B cell (primary cell): Measurements from ENCODE around the gene KIF21B. TPM values are rescaled to one million over a fixed set of nuclear protein-coding genes. Genes with fewer than 3 reads are reported as not detected.

ENCODE experiments used
- ATAC-seq: fragments of 200-7000 bp; cut with Tn5 transposase; one replicate; pipeline ENCODE4 v1.10.0; 2021; ENCODE audit warnings: low read depth, mild to moderate bottlenecking, moderate number of reproducible peaks, moderate library complexity
- CTCF ChIA-PET: fragments of 350-600 bp; sonication (Branson Sonifier 250); formaldehyde crosslinking; loops from one replicate; lab custom pipeline; 2021; ENCODE audit warnings: antibody characterized with exemption, inconsistent platforms; lab: Charles Lee
- POLR2A ChIA-PET: fragments of 350-600 bp; sonication (Branson Sonifier 250); formaldehyde crosslinking; loops from one replicate; lab custom pipeline; 2021; ENCODE audit warnings: antibody characterized with exemption; lab: Charles Lee
- DNase-seq: peaks from one replicate; pipeline ENCODE4 v3.0.0; 2013
- H2AFZ ChIP-seq: 2 replicates; pipeline ENCODE4 v1.6.1; 2012; ENCODE audit warnings: mild to moderate bottlenecking, low read depth, low read length; ENCODE audit not compliant: insufficient read depth, poor library complexity, severe bottlenecking
- H3K27ac ChIP-seq, 2 donors: 1 replicate in 1 of 2; 2 replicates in 1 of 2; pipeline ENCODE4 v1.5.1; 2012 to 2013; ENCODE audit warnings: low read length in 2 of 2, mild to moderate bottlenecking in 2 of 2, moderate library complexity in 1 of 2
- H3K27me3 ChIP-seq, 4 experiments: fragments of 200-600 bp in 1 of 4; sonication (generic) in 1 of 4; replicated peaks in 1 of 4; 1 replicate in 2 of 4; 2 replicates in 2 of 4; pipeline versions ENCODE4 v1.6.1 to v1.7.0; 2013 to 2016; ENCODE audit warnings: low read length in 3 of 4, mild to moderate bottlenecking in 2 of 4, mixed read lengths in 1 of 4, moderate library complexity in 1 of 4; ENCODE audit not compliant: insufficient read depth in 4 of 4, control insufficient read depth in 3 of 4; ENCODE audit errors: control extremely low read depth in 1 of 4
- H3K36me3 ChIP-seq, 2 experiments: replicated peaks in 1 of 2; 1 replicate in 1 of 2; 2 replicates in 1 of 2; pipeline versions ENCODE4 v1.6.1 to v1.7.1; 2013; ENCODE audit warnings: low read length in 1 of 2; ENCODE audit not compliant: insufficient read depth in 2 of 2, control insufficient read depth in 1 of 2; ENCODE audit errors: control extremely low read depth in 1 of 2, extremely low read depth in 1 of 2
- H3K4me1 ChIP-seq, 2 donors: fragments of 200-600 bp in 1 of 2; sonication (generic) in 1 of 2; 1 replicate in 1 of 2; 2 replicates in 1 of 2; pipeline versions ENCODE4 v1.5.1 to v1.6.1; 2013 to 2017; ENCODE audit warnings: low read length in 2 of 2; ENCODE audit not compliant: control insufficient read depth in 2 of 2, insufficient read depth in 2 of 2
- H3K4me2 ChIP-seq: replicated peaks from 2 replicates; pipeline ENCODE3; 2012; ENCODE audit warnings: mild to moderate bottlenecking, low read depth, low read length; ENCODE audit not compliant: poor library complexity, severe bottlenecking
- H3K4me3 ChIP-seq, 5 experiments: fragments of 200-600 bp in 1 of 5; sonication (generic) in 1 of 5; 1 replicate in 3 of 5; 2 replicates in 2 of 5; pipeline versions ENCODE4 v1.5.1 to v1.7.0; 2011 to 2016; ENCODE audit warnings: low read length in 4 of 5, mild to moderate bottlenecking in 4 of 5, low read depth in 2 of 5, control low read depth in 1 of 5, moderate library complexity in 1 of 5; ENCODE audit not compliant: insufficient read depth in 1 of 5; ENCODE audit errors: control extremely low read depth in 1 of 5, extremely low read depth in 1 of 5
- H3K79me2 ChIP-seq: fragments of 200-600 bp; sonication (generic); one replicate; pipeline ENCODE4 v1.6.0; 2016; ENCODE audit warnings: low read length; ENCODE audit not compliant: control insufficient read depth, insufficient read depth
- H3K9ac ChIP-seq: fragments of 200-600 bp; sonication (generic); 2 replicates; pipeline ENCODE4 v1.6.1; 2017; ENCODE audit warnings: mild to moderate bottlenecking, low read length, moderate library complexity
- H3K9me3 ChIP-seq, 3 donors: one replicate each; pipeline versions ENCODE4 v1.6.1 to v1.7.1; 2013; ENCODE audit warnings: low read length in 2 of 3; ENCODE audit not compliant: control insufficient read depth in 2 of 3, insufficient read depth in 1 of 3; ENCODE audit errors: control extremely low read depth in 1 of 3
- H4K20me1 ChIP-seq: 2 replicates; pipeline ENCODE4 v1.6.0; 2012; ENCODE audit warnings: mild to moderate bottlenecking, low read length; ENCODE audit not compliant: insufficient read depth, control insufficient read depth, poor library complexity, severe bottlenecking
- H3K27ac Mint-ChIP-seq: one replicate; pipeline ENCODE4 v1.8.0; 2021; ENCODE audit warnings: mixed read lengths
- H3K27me3 Mint-ChIP-seq: one replicate; pipeline ENCODE4 v1.8.0; 2021; ENCODE audit warnings: mixed read lengths
- H3K4me1 Mint-ChIP-seq: one replicate; pipeline ENCODE4 v1.8.0; 2021; ENCODE audit warnings: mixed read lengths
- H3K4me3 Mint-ChIP-seq: one replicate; pipeline ENCODE4 v1.8.0; 2021; ENCODE audit warnings: mixed read lengths
- H3K9me3 Mint-ChIP-seq: one replicate; pipeline ENCODE4 v1.8.0; 2022; ENCODE audit warnings: mixed read lengths; ENCODE audit not compliant: insufficient read depth
- EZH2 ChIP-seq: IDR thresholded peaks from 2 replicates; pipeline ENCODE4 v1.6.1; 2012; ENCODE audit warnings: borderline replicate concordance, low read depth, mild to moderate bottlenecking, moderate library complexity, low read length; ENCODE audit not compliant: insufficient read depth, poor library complexity, severe bottlenecking
- WGBS: methylation state at CpG from one replicate; pipeline ENCODE4 v1.1.5; 2013; ENCODE audit warnings: missing lambda C conversion rate; ENCODE audit not compliant: insufficient coverage; 5-methylcytosine and 5-hydroxymethylcytosine counted together
- intact Hi-C: fragments of 100-400 bp; cut with micrococcal nuclease; formaldehyde crosslinking; loops from one replicate; pipeline ENCODE4 v1.10.0; 2022
- polyA plus RNA-seq: library from polyadenylated mRNA; depleted of rRNA; stranded (reverse); fragments of >200 nt; gene quantifications from 2 replicates; pipeline ENCODE4 v1.2.3, GENCODE V29; 2012
- total RNA-seq, 2 donors: library from RNA; stranded (reverse); fragments of 120-200 nt in 1 of 2; gene quantifications; 1 replicate in 1 of 2; 2 replicates in 1 of 2; pipeline versions ENCODE4 v1.2.3 to v1.2.4, GENCODE V29; 2013 to 2022
- TF ChIP-seq, protein P1 (sequence below): fragments of 200-600 bp; IDR thresholded peaks from one replicate; pipeline ENCODE4 v1.8.0; 2022; ENCODE audit warnings: antibody characterized with exemption, mild to moderate bottlenecking

KIF21B gene
- total and polyA plus RNA-seq, 2 donors (not counting 1 experiment from before 2014, with no cell fraction given): 41.1 to 41.6 TPM

DNA sequence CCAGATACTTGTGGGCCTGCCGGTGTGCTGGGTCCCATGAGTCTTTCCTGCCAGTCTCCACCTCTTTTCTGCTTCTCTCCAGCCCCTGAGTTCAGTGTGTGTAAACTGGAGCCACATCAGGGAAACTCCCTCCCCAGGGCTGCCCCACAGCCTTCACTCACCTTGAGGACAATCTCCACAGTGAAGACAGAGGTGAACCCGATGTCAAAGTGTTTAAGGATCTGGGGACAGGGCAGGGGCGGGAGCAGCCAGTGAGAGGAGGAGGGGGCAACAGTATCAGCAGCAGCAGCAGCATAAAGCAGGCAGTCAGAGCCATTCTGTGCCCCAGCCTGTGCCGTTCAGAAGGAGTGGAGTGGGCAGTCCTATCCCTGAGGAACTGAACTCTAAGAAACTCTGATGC is 45.5 kb upstream of the KIF21B start:
- H3K9me3 Mint-ChIP-seq: no peaks in the 10 kb centered on the region
- no peak overlapping the region for H3K27ac ChIP-seq
- no peak overlapping the region for H3K9ac ChIP-seq
- ChIA-PET POLR2A (no interaction called here), CTCF (no interaction called here)
- no peaks in the 10 kb centered on the region for H3K4me1 ChIP-seq
- intact Hi-C loops: no loop called here
- 86% methylated on average over 3 of the region's 4 CpGs for WGBS
- H3K27me3 Mint-ChIP-seq: peaks cover 30% of the 10 kb centered on the region
- no peak overlapping the region for H3K4me3 Mint-ChIP-seq
- ATAC-seq: no peak
- no peaks in the 10 kb centered on the region for H3K79me2 ChIP-seq
- no peak overlapping the region for H3K4me2 ChIP-seq
- H3K9me3 ChIP-seq: no peaks in the 10 kb centered on the region
- peaks cover 7% of the 10 kb centered on the region for H3K4me1 Mint-ChIP-seq
- peaks cover 0 to 2% (median 0%) of the 10 kb centered on the region in 4 experiments for H3K27me3 ChIP-seq
- TF ChIP-seq, protein P1, sequence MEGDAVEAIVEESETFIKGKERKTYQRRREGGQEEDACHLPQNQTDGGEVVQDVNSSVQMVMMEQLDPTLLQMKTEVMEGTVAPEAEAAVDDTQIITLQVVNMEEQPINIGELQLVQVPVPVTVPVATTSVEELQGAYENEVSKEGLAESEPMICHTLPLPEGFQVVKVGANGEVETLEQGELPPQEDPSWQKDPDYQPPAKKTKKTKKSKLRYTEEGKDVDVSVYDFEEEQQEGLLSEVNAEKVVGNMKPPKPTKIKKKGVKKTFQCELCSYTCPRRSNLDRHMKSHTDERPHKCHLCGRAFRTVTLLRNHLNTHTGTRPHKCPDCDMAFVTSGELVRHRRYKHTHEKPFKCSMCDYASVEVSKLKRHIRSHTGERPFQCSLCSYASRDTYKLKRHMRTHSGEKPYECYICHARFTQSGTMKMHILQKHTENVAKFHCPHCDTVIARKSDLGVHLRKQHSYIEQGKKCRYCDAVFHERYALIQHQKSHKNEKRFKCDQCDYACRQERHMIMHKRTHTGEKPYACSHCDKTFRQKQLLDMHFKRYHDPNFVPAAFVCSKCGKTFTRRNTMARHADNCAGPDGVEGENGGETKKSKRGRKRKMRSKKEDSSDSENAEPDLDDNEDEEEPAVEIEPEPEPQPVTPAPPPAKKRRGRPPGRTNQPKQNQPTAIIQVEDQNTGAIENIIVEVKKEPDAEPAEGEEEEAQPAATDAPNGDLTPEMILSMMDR: no peak
- TF ChIP-seq EZH2: no peak
- H2AFZ ChIP-seq: no peak overlapping the region
- H4K20me1 ChIP-seq: no peaks in the 10 kb centered on the region
- H3K27ac Mint-ChIP-seq: no peak overlapping the region
- DNase-seq: no peak
- H3K36me3 ChIP-seq: no peaks in the 10 kb centered on the region
- no peak overlapping the region for H3K4me3 ChIP-seq

- no peak overlapping the region for H3K4me2 ChIP-seq
- H3K4me3 ChIP-seq: no peak overlapping the region
- no peak for TF ChIP-seq EZH2
- TF ChIP-seq, protein P1: no peak
- ChIA-PET CTCF (interaction anchor here (1.2 kb wide), 1 partner anchor 95 kb away, joined by 4 read pairs; no protein-coding TSS in a partner anchor), POLR2A (no interaction called here)
- H3K27ac ChIP-seq: no peak overlapping the region
- DNase-seq (no peak), ATAC-seq (no peak)
- no peaks in the 10 kb centered on the region for H3K4me1 ChIP-seq
- Mint-ChIP-seq H3K4me3 (no peak overlapping the region), H3K27me3 (peaks cover 26% of the 10 kb centered on the region), H3K9me3 (no peaks in the 10 kb centered on the region), H3K4me1 (peaks cover 7% of the 10 kb centered on the region), H3K27ac (no peak overlapping the region)
- no peaks in the 10 kb centered on the region for H3K36me3 ChIP-seq
- H3K79me2 ChIP-seq: no peaks in the 10 kb centered on the region
- no peaks in the 10 kb centered on the region for H4K20me1 ChIP-seq
- no peak overlapping the region for H3K9ac ChIP-seq
- H3K27me3 ChIP-seq: peaks cover 0 to 4% (median 0%) of the 10 kb centered on the region in 4 experiments
- H3K9me3 ChIP-seq: no peaks in the 10 kb centered on the region
- intact Hi-C loops: no loop called here
- 59% methylated on average over 3 of the region's 4 CpGs for WGBS
- no peak overlapping the region for H2AFZ ChIP-seq
Observed at GRCh38 chr1:201066986-201067385, 43.5 kb upstream of the KIF21B start.
